ENCODE data around the gene WNT5A. TPM values are rescaled to one million over a fixed set of nuclear protein-coding genes. Genes with fewer than 3 reads are reported as not detected.

The WNT5A gene
- total RNA-seq, result 33.8 and 44.6 TPM in 2 replicates

DNA sequence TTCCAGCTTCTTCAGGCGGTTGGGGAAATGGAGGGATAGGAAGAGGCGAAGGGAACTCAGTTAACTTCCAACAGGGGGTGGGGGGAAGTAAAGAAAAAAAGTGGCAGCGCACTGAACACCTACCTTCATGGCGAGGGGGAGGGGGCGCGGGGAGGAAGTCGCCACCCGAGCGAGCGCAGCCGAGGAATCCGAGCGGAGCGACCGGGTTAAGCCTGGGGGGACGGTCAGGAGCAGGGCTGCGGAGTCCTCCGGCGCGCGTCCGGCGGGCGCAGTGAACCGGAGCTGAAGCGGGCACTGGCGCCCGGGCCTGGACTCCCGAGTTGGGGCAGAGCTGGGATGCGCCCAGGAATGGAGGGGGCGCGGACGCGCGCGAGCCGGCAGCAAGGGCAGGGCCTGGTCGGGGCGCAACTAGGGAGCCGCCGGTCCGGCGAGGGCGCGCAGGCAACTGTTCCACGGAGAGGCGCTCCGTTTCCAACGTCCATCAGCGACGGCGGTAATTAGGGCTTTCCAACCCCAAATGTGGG lies at the start of gene WNT5A:
Gene WNT5A (minus strand): TSS at position 450 of the 524 bp plus-strand sequence. CDS start 321 bp downstream, at position 129.
- DNase-seq (ENCODE audit: extremely low read depth, low read depth, low spot score), result no peak

DNA sequence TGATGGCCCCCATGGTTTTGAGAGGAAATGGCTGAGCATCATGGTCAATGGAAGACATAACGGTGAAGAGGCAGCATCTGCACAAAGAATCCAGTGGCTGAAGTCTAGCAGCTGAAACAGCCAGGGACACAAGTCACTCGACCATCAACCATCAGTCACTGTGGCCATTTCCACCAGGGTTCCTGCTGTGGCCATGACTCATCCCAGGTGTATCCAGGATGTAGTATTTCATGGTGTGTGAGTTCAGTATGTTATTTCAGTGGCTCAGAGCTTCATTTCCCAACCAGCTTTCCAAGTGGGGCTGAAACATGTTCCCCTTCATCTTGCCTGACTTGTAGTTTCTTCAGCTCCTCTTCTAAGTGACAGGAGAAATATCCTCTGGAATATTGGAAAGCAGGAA lies 47.8 kb upstream of the WNT5A start:
- DNase-seq (ENCODE audit: extremely low read depth, low read depth, low spot score), result no peak

DNA sequence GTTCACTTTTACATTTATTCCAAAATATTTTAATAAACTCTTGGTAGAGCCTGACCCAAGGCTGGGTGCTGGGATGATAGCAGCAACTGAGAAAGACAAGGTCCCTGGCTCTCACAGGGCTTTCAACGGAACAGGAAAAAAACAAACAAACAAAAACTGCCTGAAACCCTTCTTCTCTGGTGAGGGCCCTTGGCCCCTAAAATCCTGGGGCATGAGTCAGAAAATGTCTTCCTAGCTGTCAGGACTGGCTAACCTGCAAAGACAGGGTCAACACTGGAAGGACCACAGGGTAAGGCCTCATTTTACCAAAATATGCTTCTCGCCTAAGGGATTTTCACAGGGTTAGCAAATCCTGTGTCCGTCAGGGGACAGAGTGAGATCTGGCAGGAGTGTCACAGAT lies 45.7 kb upstream of the WNT5A start:
- no peak for DNase-seq (ENCODE audit: extremely low read depth, low read depth, low spot score)

DNA sequence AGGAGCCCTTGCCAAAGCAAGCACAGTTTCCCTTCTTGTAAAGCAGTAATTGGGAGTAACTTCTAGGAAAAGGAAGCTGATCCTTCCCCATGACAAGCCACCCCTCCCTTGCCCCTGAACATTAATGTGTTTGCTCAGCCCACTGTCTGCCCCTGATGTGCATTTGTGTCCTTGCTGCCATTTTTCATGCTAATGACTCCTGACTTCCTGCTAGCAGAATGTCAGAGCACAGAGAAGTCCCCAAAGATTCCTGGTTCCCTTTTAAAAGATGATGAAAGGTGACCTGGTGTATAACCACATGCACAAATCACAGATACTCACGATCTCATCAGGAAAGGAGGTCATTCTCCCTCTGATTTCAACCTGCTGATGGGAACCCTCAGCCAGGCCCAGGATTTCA lies 44.2 kb upstream of the WNT5A start:
- DNase-seq (ENCODE audit: extremely low read depth, low read depth, low spot score), result no peak

DNA sequence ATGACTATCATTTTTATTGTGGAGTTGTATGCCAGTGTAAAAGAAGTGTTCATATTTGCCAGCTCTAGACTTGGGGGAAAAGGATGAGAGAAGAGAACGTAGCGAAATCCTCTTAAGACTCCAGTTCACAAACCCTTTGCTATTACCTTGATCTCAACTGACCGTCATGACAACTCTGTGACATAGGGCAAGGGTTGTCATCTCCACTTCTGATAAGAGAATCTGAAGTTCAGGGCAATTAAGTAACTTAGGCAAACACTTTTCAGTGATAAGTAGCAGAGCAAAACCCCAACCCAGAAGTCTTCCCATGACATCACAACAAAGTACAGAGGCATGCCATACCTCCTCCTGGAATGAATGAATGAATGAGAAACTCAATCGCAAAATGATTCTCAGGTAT lies 40.3 kb upstream of the WNT5A start:
- DNase-seq (ENCODE audit: extremely low read depth, low read depth, low spot score), result no peak

DNA sequence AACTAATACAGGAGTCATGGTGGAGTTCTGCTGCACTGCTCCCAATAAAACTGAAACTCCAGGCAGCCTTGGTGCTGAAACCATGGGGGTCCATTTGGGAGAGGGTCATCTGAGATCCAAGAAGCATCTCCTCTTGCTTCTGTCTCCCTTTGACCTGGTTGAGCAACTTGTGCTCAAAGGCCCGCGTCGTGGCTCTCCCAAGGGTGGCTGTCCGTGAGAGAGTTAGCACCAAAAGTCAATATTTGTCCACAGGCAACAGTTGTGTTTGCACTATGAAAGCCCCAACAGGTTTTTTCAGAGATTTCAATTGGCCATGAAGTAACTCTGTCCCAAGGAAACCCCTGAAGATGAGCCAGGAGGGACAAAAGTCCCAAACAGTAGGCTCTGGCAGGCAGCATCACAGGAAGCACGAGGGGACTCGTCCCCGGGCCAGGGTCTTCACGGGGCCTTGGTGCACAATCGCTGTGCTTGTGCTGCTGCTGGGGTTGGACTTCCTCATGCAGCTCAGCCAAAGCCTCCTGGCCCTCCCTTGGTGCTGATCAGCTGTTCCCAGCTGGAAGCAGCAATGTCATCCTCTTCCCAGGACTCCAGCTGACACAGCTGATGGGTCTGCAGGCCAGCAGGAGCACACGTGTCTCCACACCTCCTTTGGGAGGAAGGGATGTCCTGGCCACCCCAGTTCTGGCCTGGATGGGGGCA lies 39.4 kb upstream of the WNT5A start:
- no peak for DNase-seq (ENCODE audit: extremely low read depth, low read depth, low spot score)

DNA sequence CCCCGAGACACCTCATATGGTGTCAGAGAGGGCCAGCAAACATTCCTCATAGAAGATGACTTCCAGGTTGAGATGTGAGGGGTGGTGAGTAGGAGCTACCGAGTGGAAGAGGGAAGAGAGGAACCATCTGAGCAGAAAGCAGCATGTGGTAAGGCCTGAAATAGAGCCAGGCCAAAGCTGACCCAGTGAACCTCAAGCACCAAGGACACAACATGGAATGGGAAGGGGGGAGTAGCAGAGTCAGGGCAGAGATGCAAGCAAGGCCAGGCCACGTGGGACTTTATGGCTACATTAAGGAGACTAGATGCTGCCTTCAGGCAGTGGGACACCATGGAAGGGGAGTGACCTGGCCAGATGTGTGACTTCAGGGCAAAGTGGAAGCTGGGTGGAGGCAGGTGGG lies 38.3 kb upstream of the WNT5A start:
- DNase-seq (ENCODE audit: extremely low read depth, low read depth, low spot score), result no peak

DNA sequence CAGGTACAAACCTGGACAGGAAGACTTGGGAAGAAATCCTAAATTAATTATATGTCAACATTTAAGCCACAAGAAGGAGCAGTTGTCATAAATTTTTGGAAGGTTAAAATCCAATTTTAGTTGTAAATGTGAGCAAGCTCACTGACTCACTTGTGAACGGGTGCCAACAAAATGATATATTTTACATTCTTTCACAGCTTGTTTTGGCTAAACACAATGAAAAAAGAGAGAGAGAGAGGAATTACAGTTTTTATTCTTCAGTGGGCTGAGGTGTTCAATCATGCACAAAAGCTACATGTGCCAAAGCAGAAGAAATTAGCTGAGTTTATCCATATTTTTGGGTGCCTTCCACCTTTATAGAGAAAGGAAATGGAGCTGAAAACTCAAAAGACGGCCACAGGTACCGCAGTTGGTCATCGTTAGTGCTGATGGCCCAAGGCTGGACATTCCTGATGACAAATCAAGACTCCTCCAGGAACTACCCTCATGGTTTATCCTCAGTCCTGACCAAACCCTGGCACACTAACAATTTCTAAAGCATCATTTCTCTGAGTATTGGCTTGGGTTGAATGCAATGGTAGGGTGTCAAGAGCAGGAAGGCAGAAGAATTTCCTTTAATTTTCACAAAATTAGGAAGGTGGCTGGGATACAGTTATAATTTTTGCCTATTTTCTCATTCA lies 37.6 kb upstream of the WNT5A start:
- no peak for DNase-seq (ENCODE audit: extremely low read depth, low read depth, low spot score)

DNA sequence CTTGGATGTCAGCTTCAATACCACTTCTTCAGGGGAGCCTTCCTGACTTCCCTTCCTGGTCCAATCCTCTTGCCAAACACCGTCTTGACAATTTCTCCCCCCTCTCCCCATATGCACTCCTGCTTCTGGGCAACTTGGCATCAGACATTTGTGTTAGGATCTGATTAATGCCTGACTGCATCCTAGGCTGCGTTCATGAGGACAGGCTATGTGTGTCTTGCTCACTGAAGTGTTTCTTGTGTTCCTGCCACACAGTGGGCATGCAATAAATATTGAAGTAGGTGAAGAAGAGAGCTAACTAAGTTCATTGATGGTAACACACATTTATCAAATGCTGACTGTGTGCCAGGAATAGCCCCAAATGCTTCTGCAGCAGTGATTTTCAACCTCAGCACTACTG lies 36.4 kb upstream of the WNT5A start:
- DNase-seq (ENCODE audit: extremely low read depth, low read depth, low spot score), result no peak

DNA sequence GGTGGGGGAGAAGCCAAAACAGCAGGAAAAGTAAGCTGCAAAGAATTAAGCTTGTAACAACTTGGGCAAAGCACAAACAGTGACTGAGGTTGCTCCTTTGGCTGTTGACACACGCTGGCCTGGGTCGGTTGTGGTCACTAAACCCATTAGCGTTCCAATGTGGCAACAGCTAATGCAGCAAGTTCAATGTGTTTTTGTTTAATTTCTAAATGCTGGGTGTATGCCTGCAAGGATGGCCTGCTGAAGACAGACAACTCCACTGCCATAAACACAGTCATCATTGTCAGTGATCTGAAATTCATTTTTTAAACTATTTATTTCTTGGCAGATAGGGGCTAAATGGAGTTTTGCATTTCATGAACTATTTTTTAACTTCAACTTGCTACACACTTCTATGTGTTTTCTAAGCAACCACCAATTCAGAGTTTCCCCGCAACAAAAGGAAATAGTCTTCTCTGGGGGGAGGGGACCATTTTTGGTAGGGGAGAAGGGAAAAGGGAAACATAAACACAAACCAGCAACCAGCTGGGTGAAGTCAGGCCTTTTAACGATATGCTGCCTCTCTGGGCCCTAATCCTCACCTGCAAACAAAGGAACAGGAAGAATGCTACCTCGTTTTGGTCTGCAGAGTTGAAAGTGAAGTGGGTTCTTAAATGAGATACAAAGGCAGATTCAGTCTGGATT lies 34.8 kb upstream of the WNT5A start:
- DNase-seq (ENCODE audit: extremely low read depth, low read depth, low spot score), result no peak

DNA sequence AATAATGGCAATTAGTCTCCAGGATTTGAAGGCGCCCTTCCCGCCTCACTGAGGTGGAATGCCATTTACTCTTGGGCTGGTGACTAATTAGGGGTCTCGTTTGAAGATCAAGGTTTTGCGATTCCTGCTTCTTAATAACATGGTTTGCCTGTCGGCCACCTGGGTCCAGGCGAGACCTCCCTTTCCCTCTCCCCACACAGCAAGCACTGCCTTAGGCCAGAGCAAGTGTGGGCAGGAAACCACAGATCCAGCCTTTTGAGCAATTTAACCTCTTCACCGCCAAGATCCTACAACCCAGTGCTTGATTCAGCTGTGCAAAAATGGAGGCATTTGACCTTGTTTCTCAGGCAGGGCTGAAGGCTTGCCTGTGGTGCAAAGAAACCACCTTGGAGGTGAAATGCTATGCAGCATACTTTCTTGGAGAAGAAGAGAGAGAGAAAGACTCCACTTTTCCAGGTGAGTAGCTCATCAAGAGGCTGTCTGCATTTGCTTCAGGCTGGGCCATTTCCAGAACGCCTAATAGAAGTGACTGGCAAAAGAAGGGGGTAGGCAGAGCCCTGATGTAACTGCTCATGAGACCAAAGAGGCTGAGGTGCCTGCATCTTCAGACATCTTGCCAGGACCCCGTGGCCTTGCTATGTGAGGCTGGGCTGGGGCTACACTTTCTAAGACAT lies 34.1 kb upstream of the WNT5A start:
- DNase-seq (ENCODE audit: extremely low read depth, low read depth, low spot score), result no peak

DNA sequence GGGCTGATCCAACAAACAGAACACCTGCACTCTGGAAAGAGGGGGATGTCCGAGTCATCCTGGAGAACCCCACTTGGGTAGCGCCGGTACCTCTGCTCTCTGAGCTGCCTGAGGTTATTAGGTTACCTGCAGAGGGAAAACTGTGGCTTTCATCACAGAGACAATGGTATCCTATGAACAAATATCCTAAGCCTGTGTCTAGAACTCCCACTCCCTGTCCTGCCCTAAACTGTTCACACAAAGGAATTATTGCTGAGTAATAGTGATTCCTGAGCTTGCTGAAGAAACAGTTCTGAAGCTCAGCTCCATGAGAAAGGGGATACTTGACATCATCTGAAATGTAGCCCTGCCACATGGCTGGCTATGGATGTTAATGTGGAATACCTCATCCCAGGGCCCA lies 31.9 kb upstream of the WNT5A start:
- DNase-seq (ENCODE audit: extremely low read depth, low read depth, low spot score), result no peak

DNA sequence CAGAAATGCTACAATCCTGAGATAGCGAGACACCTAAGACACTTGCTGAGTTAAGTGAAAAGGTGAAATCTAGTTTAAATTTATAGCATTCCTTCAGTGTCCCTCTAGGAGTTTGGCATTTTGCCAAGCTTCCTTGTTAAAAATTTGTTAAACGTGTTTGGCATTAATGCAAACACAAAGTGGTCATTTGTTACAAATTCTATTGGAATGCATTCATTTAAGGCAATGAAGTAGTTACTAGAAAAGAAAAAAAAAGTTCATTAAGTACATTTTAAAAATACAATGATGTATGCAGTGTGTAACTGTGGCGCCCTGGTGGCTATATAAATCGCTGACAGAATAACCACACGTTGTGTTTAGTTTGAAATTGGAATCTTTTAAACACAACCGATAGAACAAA lies 31.3 kb upstream of the WNT5A start:
- no peak for DNase-seq (ENCODE audit: extremely low read depth, low read depth, low spot score)

DNA sequence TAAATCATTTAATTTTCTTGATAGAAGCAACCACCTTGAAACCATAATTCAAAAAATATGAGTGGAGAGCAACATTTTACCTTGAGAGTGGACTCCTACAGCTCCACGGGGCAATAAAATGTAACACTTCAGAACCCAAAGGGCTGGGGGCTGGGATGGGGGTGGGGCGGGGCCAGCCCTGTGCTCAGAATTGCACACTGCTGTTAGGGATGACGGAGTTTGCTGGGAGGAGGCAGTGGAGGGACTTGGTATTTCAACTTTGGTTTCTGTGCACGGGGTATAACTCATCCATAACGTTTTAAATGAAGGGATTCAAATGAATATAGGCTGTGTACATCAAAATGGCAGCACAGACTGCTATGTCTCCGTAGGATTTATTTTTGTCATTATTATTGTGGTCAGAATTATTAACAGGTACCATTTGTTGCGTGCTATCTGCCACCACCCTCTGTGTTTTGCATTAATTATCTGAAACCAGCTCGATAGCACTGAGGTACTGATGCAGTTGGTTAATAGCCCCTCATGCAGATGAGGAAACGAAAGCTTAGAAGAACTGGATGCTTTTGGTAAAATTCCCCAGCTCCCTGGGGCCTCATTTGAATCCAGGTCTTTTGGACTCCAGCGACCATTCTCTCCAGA lies 29.4 kb upstream of the WNT5A start:
- DNase-seq (ENCODE audit: extremely low read depth, low read depth, low spot score), result no peak

DNA sequence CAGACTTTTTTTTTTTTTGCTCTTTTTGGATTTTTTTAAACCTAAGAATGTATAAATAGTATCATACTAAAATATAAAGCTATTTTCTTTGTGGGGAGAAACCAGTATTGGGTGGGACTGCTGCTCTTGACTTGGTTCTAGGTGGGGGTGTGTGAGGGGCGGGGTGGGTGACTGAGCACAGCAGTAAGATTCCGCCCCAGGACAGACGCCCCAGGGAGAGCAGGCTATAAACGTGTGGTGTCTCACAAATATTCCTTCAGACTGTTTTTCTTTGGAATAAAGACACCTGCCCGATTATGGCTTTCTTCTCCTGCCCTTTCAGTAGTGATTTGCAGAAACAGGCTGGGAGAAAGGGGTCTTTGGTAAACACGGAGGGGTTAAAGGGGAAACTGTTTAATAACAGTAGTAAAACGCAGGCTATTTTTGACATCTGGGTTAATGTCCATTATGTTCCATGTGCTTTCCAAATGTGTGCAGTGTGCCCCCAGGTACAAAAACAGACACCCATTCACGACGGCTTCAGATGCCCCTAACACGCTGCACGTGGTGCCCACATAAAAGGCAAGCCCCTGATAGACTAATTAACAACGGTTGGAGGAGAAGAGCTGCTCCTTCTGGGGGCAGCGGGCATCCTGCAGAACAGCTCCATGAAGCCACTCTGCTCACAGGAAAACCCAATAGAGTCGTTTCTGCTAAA lies 28.6 kb upstream of the WNT5A start:
- no peak for DNase-seq (ENCODE audit: extremely low read depth, low read depth, low spot score)

DNA sequence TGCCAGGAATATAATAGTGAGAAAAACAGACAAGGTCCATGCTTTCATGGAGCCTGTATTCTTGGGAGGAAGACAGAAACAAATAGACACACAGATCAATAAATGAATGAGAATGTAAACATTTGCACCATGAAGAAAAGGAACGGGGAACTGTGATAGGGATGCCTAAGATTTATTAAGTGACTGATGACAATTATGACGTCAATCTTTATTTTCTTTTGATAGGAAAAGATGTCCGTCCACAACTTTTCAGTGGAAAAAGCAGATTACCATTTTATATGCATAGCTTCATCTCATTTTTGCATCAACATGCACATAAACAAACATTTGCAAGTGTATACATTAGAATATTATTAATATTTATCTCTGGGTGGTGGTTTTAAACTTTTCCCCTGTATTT lies 27.9 kb upstream of the WNT5A start:
- no peak for DNase-seq (ENCODE audit: extremely low read depth, low read depth, low spot score)

DNA sequence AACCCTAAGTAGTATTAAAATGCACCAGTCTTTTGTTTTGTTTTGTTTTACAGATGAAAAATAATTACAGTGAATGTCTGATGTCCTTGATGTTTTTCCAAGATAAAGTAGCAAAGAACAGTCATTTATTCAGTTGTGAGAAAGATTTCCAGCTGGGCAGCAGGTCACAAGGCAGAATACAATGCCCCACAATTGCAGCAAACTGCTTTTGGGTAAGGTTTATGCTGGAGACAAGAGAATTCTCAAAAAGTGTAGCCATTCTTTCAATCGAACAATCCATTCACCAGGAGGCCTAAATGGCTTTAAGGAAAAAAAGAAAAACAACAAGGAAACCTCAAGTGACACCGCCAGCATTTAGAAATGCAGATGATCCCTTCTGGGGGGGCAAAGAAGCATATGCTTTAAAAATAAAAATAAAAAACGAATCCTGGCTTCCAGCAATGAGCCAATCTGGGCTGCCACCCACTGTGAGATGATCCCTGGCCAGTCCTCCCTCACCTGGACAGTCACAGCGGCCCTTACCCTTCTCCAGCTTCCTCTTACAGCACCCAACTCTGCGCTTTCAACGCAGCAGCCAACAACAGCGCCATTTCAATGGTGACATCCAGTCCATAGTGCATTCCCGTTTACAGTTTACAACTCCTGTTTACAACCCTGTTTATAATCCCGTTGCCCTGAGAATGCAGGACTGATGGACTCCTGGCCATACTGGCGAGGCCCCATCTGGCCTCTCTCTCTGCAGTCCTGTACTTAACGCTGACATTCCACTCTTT lies 25.7 kb upstream of the WNT5A start:
- no peak for DNase-seq (ENCODE audit: extremely low read depth, low read depth, low spot score)

DNA sequence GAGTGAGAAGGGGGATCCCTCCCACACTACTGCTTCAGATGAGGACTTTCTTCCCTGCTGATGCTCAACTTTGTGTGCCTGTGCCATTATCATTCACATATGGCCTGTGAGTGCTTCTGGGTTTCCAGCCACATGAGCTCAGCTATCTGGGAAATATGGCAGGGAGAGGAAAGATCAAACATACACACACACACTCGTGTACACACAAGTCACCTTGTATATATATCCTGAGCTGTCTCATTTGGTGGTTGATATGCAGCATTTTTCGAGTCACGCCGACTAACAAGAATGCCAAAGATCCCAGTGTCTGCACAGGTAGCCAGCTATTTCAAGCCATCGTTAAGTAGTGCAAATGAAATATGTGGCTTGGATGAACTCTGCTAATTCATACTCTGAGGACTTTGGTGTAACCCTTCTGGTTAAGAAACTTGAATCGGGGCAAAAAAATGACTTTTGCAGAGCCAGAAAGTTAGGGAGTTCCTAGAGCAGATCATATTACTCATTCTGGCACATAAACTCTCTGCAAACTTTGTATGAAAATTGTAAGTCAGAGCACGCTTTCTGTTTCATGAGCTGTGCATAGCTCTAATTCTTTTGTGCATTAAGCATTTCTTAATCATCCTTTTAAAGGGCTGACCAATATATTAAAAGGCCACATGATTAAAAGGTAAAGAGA lies 24.9 kb upstream of the WNT5A start:
- no peak for DNase-seq (ENCODE audit: extremely low read depth, low read depth, low spot score)

DNA sequence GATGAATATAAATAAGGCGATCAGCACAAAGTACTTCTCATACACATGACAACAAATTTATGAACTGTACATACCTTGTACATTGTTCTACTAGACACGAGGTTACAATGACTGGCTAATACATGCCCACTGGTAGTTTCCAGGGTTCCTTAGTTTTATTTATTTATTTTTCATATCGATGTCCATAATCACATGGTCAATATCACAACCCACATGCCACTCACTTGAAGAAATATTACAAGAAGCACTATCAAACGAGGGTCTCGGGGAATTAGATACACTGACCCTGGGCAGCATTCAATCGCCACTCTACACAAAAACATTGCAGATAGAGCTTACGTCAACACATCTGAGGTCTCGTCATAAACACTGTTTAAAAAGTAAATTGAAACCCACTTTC lies 21.2 kb upstream of the WNT5A start:
- DNase-seq (ENCODE audit: extremely low read depth, low read depth, low spot score), result no peak

All from glomerular endothelial cell (primary cell).